ENCODE results near the gene AKIP1. TPM values are rescaled to one million over a fixed set of nuclear protein-coding genes. Genes with fewer than 3 reads are reported as not detected.

Gene AKIP1
- total RNA-seq, 2 donors from 2014 or later: 21.0 to 27.8 TPM

DNA sequence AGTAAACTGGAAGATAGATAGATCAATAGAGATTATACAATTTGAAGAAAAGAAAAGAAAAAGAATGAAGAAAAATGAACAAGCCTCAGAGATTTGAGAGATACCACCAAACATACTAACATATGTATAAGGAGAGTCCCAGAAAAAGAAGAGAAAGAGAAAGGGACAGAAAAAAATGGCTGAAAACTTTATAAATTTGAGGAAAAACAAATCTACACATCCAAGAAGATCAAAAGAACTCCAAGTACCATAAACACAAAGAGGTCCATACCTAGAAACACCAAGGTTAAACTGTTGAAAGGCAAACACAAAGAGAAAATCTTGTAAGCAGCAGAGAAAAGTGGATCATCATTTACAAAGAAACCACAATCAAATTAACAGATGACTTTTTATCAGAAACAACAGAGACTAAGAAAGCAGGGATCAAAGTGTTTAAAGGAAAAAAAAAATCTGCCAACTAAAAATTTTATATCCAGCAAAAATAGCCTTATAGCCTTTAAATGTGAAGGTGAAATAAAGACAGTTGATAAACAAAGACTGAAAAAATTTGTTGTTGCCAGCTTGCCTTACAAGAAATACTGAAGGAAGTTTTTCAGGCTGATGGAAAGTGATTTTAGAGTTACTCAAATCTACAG, 11.8 kb upstream of the AKIP1 start:
- Mint-ChIP-seq H3K4me1 (no peaks in the 10 kb centered on the region), H3K27ac (no peak overlapping the region), H3K9me3 (peaks cover 30% of the 10 kb centered on the region), H3K4me3 (no peak overlapping the region), H3K36me3 (ENCODE audit: low read depth) (peaks cover 12% of the 10 kb centered on the region), H3K27me3 (ENCODE audit: insufficient read depth) (peaks cover 2% of the 10 kb centered on the region)
- TF ChIP-seq, protein P1, sequence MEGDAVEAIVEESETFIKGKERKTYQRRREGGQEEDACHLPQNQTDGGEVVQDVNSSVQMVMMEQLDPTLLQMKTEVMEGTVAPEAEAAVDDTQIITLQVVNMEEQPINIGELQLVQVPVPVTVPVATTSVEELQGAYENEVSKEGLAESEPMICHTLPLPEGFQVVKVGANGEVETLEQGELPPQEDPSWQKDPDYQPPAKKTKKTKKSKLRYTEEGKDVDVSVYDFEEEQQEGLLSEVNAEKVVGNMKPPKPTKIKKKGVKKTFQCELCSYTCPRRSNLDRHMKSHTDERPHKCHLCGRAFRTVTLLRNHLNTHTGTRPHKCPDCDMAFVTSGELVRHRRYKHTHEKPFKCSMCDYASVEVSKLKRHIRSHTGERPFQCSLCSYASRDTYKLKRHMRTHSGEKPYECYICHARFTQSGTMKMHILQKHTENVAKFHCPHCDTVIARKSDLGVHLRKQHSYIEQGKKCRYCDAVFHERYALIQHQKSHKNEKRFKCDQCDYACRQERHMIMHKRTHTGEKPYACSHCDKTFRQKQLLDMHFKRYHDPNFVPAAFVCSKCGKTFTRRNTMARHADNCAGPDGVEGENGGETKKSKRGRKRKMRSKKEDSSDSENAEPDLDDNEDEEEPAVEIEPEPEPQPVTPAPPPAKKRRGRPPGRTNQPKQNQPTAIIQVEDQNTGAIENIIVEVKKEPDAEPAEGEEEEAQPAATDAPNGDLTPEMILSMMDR (conservative IDR thresholded peaks at IDR 0.05): no peak
- no peaks in the 10 kb centered on the region for H3K4me1 ChIP-seq (ENCODE audit: control insufficient read depth, insufficient read depth, low read length)
- peaks cover 20% of the 10 kb centered on the region for H3K9me3 ChIP-seq (ENCODE audit: control insufficient read depth, low read length)
- H3K36me3 ChIP-seq (ENCODE audit: control insufficient read depth, insufficient read depth, low read length): no peaks in the 10 kb centered on the region
- no peak overlapping the region for H3K9ac ChIP-seq (ENCODE audit: extremely low read depth, low read length, poor library complexity, severe bottlenecking)
- DNase-seq: no peak
- no peak overlapping the region for H3K4me3 ChIP-seq (ENCODE audit: low read length)
- no peak overlapping the region for H3K27ac ChIP-seq (ENCODE audit: low read depth, low read length)
- no peaks in the 10 kb centered on the region for H3K27me3 ChIP-seq (ENCODE audit: control insufficient read depth, insufficient read depth, low read length, poor library complexity, severe bottlenecking)

DNA sequence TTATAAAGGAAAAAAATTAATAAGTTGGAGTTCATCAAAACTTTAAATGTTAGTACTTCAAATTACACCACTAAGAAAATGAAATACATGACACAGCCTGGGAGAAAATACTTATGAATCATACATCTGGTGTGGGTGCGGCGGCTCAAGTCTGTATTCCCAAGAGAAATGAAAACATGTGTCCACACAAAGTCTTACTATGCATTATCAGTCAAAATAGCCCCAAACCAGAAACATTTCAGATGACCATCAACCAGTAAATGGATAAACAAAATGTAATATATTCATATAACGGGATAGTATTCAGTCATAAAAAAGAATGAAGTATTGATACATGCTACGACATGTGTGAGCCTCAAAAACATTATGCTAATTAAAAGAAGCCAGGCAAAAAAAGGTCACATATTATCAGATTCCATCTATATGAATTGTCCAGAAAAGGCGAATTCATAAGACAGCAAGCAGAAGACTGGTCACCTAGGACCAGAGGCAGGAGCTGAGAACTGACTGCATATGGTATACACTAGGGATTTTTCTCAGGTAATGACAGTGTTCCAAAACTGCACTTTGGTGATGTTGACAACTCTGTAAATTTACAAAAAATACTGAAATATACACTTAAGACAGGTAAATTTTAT, 5.3 kb upstream of the AKIP1 start:
- peaks cover 11% of the 10 kb centered on the region for H3K9me3 Mint-ChIP-seq
- WGBS, 2 experiments (ENCODE audit: insufficient coverage in 1 of 2, insufficient read length in 1 of 2): 97 to 100% methylated on average over 2 to 5 of the region's 5 CpGs
- no peaks in the 10 kb centered on the region for H3K36me3 ChIP-seq (ENCODE audit: control insufficient read depth, insufficient read depth, low read length)
- H3K9me3 ChIP-seq (ENCODE audit: control insufficient read depth, low read length): no peaks in the 10 kb centered on the region
- no peak overlapping the region for H3K9ac ChIP-seq (ENCODE audit: extremely low read depth, low read length, poor library complexity, severe bottlenecking)
- H3K36me3 Mint-ChIP-seq (ENCODE audit: low read depth): peaks cover 5% of the 10 kb centered on the region
- no peaks in the 10 kb centered on the region for H3K4me1 ChIP-seq (ENCODE audit: control insufficient read depth, insufficient read depth, low read length)
- H3K27me3 ChIP-seq (ENCODE audit: control insufficient read depth, insufficient read depth, low read length, poor library complexity, severe bottlenecking): no peaks in the 10 kb centered on the region
- H3K27ac ChIP-seq (ENCODE audit: low read depth, low read length): no peak overlapping the region
- no peak for DNase-seq
- no peak overlapping the region for H3K27ac Mint-ChIP-seq
- TF ChIP-seq, protein P1 (conservative IDR thresholded peaks at IDR 0.05): no peak
- no peak overlapping the region for H3K4me3 Mint-ChIP-seq
- H3K27me3 Mint-ChIP-seq (ENCODE audit: insufficient read depth): peaks cover 8% of the 10 kb centered on the region
- H3K4me1 Mint-ChIP-seq: peaks cover 15% of the 10 kb centered on the region
- H3K4me3 ChIP-seq (ENCODE audit: low read length): no peak overlapping the region

DNA sequence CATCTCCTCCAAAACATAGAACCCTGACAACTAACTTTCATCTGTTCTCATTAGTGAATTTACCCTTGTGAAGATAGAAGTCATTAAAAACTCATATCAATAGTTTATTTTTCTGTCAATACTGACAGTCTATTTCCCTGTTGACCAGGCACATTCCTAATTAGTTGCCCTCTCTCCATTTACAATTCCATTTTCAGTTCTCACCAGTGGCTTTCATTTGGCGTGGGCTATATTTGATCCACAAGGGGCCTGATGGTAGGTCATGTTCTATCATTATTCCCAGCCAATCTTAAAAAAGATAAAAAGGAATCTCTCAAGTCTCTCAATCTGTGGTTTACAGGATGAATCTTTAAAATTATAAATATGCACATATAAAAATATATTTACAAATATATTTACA, 3.9 kb upstream of the AKIP1 start:
- no peaks in the 10 kb centered on the region for H3K27me3 ChIP-seq (ENCODE audit: control insufficient read depth, insufficient read depth, low read length, poor library complexity, severe bottlenecking)
- no peaks in the 10 kb centered on the region for H3K9me3 ChIP-seq (ENCODE audit: control insufficient read depth, low read length)
- Mint-ChIP-seq H3K27ac (no peak overlapping the region), H3K27me3 (ENCODE audit: insufficient read depth) (peaks cover 8% of the 10 kb centered on the region), H3K4me3 (no peak overlapping the region), H3K36me3 (ENCODE audit: low read depth) (peaks cover 3% of the 10 kb centered on the region), H3K4me1 (peaks cover 15% of the 10 kb centered on the region), H3K9me3 (peaks cover 6% of the 10 kb centered on the region)
- no peak for DNase-seq
- no peak overlapping the region for H3K27ac ChIP-seq (ENCODE audit: low read depth, low read length)
- TF ChIP-seq, protein P1 (conservative IDR thresholded peaks at IDR 0.05): no peak
- no peak overlapping the region for H3K9ac ChIP-seq (ENCODE audit: extremely low read depth, low read length, poor library complexity, severe bottlenecking)
- no peaks in the 10 kb centered on the region for H3K4me1 ChIP-seq (ENCODE audit: control insufficient read depth, insufficient read depth, low read length)
- 100% methylated on average over 1 of the region's 1 CpG for WGBS, 2 experiments (ENCODE audit: insufficient coverage in 1 of 2, insufficient read length in 1 of 2)
- H3K36me3 ChIP-seq (ENCODE audit: control insufficient read depth, insufficient read depth, low read length): no peaks in the 10 kb centered on the region
- no peak overlapping the region for H3K4me3 ChIP-seq (ENCODE audit: low read length)

Measured in endodermal cell (in vitro differentiated cells).